ENCODE measurements around the gene MYBL2.

DNA sequence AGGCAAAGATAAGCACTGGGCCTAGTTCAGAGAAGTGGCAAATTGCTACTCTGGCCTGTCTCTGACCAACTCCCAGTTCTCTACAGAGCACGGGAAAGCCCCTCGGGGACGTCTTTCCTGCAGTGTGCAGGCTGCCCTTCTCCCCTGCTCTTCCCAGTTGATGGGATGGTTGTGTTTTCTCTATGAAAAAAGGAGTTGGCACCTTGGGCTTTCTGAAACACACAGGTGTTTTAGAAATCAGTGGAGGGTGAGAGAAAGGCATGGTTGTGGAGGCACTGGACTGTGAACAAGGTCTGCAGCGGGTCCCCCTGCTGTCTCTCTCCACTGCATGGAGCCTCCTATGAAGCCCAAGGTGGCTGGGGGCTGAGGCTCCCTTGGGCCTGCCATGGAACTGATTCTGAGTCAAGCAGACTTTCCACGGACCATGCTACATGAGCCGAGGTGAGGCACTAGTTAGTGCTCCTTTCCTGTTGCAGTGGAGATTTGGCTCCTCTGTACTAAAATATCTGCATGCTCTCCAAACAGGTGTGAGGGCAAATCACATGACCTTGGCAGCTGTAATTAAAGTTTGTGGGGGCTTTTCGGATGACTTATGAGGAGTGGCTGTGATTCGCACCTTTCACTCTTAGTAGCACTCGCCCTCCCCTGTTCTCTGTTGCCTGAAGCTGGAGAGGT is 43.6 kb downstream of the MYBL2 start:
- TF ChIP-seq, protein P1, sequence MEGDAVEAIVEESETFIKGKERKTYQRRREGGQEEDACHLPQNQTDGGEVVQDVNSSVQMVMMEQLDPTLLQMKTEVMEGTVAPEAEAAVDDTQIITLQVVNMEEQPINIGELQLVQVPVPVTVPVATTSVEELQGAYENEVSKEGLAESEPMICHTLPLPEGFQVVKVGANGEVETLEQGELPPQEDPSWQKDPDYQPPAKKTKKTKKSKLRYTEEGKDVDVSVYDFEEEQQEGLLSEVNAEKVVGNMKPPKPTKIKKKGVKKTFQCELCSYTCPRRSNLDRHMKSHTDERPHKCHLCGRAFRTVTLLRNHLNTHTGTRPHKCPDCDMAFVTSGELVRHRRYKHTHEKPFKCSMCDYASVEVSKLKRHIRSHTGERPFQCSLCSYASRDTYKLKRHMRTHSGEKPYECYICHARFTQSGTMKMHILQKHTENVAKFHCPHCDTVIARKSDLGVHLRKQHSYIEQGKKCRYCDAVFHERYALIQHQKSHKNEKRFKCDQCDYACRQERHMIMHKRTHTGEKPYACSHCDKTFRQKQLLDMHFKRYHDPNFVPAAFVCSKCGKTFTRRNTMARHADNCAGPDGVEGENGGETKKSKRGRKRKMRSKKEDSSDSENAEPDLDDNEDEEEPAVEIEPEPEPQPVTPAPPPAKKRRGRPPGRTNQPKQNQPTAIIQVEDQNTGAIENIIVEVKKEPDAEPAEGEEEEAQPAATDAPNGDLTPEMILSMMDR (IDR thresholded peaks at IDR 0.05), result no peak
- no peak for TF ChIP-seq ZFX (IDR thresholded peaks at IDR 0.05; ENCODE audit: borderline replicate concordance)

Measured in 22Rv1 (cell line).